Epithelial cell of esophagus (primary cell): ENCODE measurements around the gene SUMO2.
"Not testable (repeated sequence)": the region's sequence is repeated elsewhere in the genome, so short reads cannot be mapped to it uniquely, and the experiment has no call there.

Experiments
- DNase-seq: peaks from one replicate; pipeline ENCODE4 v3.0.0; 2010; ENCODE audit warnings: low read depth
- H3K4me3 ChIP-seq: 2 replicates; pipeline ENCODE4 v1.5.1; 2011; ENCODE audit warnings: mild to moderate bottlenecking, low read length, control low read depth
- CTCF ChIP-seq: IDR thresholded peaks from 2 replicates; pipeline ENCODE4 v1.5.1; 2011; ENCODE audit warnings: low read depth, mild to moderate bottlenecking, low read length, control low read depth, inconsistent platforms; ENCODE audit not compliant: insufficient read depth; ENCODE audit errors: missing control alignments

The SUMO2 gene

GRCh38 chr17:75168998-75169397 is 13.8 kb downstream of the SUMO2 start:
- no peak overlapping the region for H3K4me3 ChIP-seq
- TF ChIP-seq CTCF: no peak
- no peak for DNase-seq

- H3K4me3 ChIP-seq, DNase-seq: not testable (repeated sequence)
Observed at GRCh38 chr17:75164606-75165005, 18.2 kb downstream of the SUMO2 start.

GRCh38 chr17:75163074-75163473 is 19.7 kb downstream of the SUMO2 start:
- no peak for TF ChIP-seq CTCF
- DNase-seq: no peak
- no peak overlapping the region for H3K4me3 ChIP-seq

GRCh38 chr17:75160211-75160610 is 22.5 kb downstream of the SUMO2 start:
- DNase-seq: no peak
- H3K4me3 ChIP-seq: no peak overlapping the region
- no peak for TF ChIP-seq CTCF

- DNase-seq: peak; percentile 97
- no peak overlapping the region for H3K4me3 ChIP-seq
- no peak for TF ChIP-seq CTCF
Observed at GRCh38 chr17:75159196-75160031, 23.3 kb downstream of the SUMO2 start.

- peak; percentile 69 for DNase-seq
- not testable (repeated sequence) for H3K4me3 ChIP-seq
Observed at GRCh38 chr17:75158480-75158879, 24.3 kb downstream of the SUMO2 start.

GRCh38 chr17:75155191-75155601 is 27.6 kb downstream of the SUMO2 start:
- TF ChIP-seq CTCF: no peak
- H3K4me3 ChIP-seq: no peak overlapping the region
- peak; percentile 73 for DNase-seq

- DNase-seq: peak; percentile 100
- H3K4me3 ChIP-seq: peak within 1 kb of the TSS; percentile 85
- TF ChIP-seq CTCF: no peak
Observed at GRCh38 chr17:75154195-75155106, 28.3 kb downstream of the SUMO2 start, which contains the start of gene JPT1. Gene JPT1, minus strand, starts transcription at chr17:75154512. Its CDS starts 115 bp downstream, at chr17:75154397.
